Nucleus accumbens (tissue), 56 donors: ENCODE measurements around the gene SLC22A7.
"Not testable (repeated sequence)": the region's sequence is repeated elsewhere in the genome, so short reads cannot be mapped to it uniquely, and the experiment has no call there.

Source experiments
- DNase-seq, 56 donors: peaks; one replicate each; lab custom pipeline; 2025; lab: John Stamatoyannopoulos, UW

Gene SLC22A7

GRCh38 chr6:43331470-43331869 is 33.4 kb downstream of the SLC22A7 start:
- DNase-seq = no peak

- no peak for DNase-seq
These were observed 33.8 kb downstream of the SLC22A7 start for GRCh38 chr6:43331891-43332290.

GRCh38 chr6:43334466-43335095 is 36.5 kb downstream of the SLC22A7 start:
- no peak for DNase-seq

- DNase-seq = no peak
These were observed 37.4 kb downstream of the SLC22A7 start for GRCh38 chr6:43335469-43335868.

GRCh38 chr6:43336382-43336781 is 38.3 kb downstream of the SLC22A7 start:
- DNase-seq = no peak

GRCh38 chr6:43338243-43338642 is 40.2 kb downstream of the SLC22A7 start:
- DNase-seq = no peak

- DNase-seq = no peak
These were observed 41.1 kb downstream of the SLC22A7 start for GRCh38 chr6:43339168-43339567.

- not testable (repeated sequence) for DNase-seq
These were observed 48.2 kb downstream of the SLC22A7 start for GRCh38 chr6:43346243-43346642.

GRCh38 chr6:43347021-43347420 is 49.0 kb downstream of the SLC22A7 start:
- no peak for DNase-seq

- no peak for DNase-seq
These were observed 49.4 kb downstream of the SLC22A7 start for GRCh38 chr6:43347444-43347843.

- DNase-seq = not testable (repeated sequence)
These were observed 53.9 kb downstream of the SLC22A7 start for GRCh38 chr6:43351951-43352350.
